Adipocyte (in vitro differentiated cells): ENCODE data around the gene KCNIP2.

Experiments
- DNase-seq: peaks from one replicate; pipeline ENCODE4 v3.0.0-alpha.2; 2015; ENCODE audit warnings: low read depth
- H3K27me3 ChIP-seq: replicated peaks from 2 replicates; pipeline ENCODE4 v1.7.0; 2013; ENCODE audit warnings: mild to moderate bottlenecking, low read length, moderate library complexity; ENCODE audit not compliant: control insufficient read depth, insufficient read depth
- H3K36me3 ChIP-seq: 2 replicates; pipeline ENCODE4 v1.7.0; 2013; ENCODE audit warnings: low read length, mild to moderate bottlenecking, moderate library complexity; ENCODE audit not compliant: control insufficient read depth, insufficient read depth, severe bottlenecking
- H3K4me1 ChIP-seq: 2 replicates; pipeline ENCODE4 v1.7.0; 2013; ENCODE audit warnings: mild to moderate bottlenecking, low read length, moderate library complexity; ENCODE audit not compliant: control insufficient read depth, insufficient read depth
- H3K4me3 ChIP-seq: 2 replicates; pipeline ENCODE4 v1.7.0; 2013; ENCODE audit warnings: mild to moderate bottlenecking, low read length, moderate library complexity
- H3K9ac ChIP-seq: 2 replicates; pipeline ENCODE4 v1.7.0; 2013; ENCODE audit warnings: mild to moderate bottlenecking, low read length, moderate library complexity
- H3K9me3 ChIP-seq: 2 replicates; pipeline ENCODE4 v1.7.0; 2013; ENCODE audit warnings: mild to moderate bottlenecking, low read length, moderate library complexity; ENCODE audit not compliant: control insufficient read depth

Gene KCNIP2

DNA sequence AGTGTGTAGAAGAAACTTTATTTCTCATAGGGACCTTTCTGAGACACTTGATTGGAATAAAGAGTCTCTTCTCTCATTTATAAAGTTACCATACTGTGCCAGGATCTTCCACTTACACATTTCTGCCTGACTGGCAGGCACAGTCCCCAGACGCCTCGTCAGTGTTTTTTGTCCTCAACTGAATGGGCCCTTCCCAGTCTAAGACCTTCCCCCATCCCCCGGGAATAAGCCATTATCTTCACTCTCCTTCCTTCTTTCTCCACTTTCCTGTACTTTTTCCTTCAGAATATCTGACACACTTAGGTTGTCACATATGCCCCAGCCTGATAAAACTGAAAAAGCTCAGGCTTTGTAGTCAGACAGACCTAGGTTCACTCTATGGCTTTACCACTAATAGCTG is 35.3 kb upstream of the KCNIP2 start:
- no peaks in the 10 kb centered on the region for H3K9me3 ChIP-seq
- H3K4me1 ChIP-seq: peaks cover 7% of the 10 kb centered on the region
- peaks cover 3% of the 10 kb centered on the region for H3K36me3 ChIP-seq
- H3K4me3 ChIP-seq: no peak overlapping the region
- no peaks in the 10 kb centered on the region for H3K27me3 ChIP-seq
- no peak overlapping the region for H3K9ac ChIP-seq
- no peak for DNase-seq

DNA sequence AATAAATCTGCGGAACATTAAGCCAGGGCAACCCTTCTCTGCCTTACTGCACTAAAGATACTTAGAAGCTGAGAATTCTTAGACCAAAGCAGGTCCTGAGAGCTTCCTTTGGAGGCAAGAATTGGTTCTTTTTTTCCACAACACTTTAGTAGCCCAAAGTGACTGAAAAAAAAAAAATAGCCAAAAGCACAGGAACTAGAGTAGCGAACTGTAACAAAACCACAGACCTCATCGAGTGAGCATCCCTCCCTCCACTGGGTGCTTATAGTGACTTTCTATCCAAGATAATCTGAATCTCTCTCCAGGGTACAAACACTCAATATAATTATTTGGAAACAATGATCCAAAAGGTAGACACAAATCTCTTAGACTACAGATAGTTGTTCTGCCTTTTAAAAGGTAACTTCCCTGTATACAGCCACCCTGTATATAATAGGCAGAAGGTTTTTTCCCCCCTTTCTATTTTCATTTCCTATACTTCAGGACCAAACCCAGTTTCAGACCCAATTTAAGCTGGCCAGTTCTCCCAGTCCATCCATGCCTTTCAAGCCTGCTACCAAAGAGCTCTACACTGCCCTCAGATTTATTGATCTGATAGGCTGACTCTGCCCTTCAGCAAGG is 31.6 kb upstream of the KCNIP2 start:
- no peak for DNase-seq
- Histone ChIP-seq H3K4me1 (peaks cover 7% of the 10 kb centered on the region), H3K36me3 (peaks cover 3% of the 10 kb centered on the region), H3K9me3 (no peaks in the 10 kb centered on the region), H3K9ac (no peak overlapping the region), H3K4me3 (no peak overlapping the region), H3K27me3 (no peaks in the 10 kb centered on the region)

DNA sequence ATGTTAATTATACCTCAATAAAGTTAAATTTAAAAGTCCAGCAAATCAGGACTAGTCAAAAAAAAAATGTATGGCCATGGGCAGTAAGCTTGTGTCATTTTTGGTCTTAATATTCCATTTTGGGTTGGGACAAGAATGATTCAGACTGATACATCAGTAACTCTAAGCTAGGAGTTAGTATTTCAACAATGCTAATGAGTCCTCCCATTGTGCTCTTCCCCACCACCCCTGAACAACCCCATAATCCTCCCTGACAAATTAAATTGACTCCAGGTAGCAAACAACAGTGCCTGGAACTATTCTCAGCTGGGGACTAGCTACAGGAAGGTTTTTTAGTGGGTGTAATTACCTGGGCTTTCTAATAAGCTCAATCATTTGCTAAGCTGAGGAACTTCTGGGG is 30.7 kb upstream of the KCNIP2 start:
- Histone ChIP-seq H3K9me3 (no peaks in the 10 kb centered on the region), H3K4me3 (no peak overlapping the region), H3K9ac (no peak overlapping the region), H3K4me1 (peaks cover 3% of the 10 kb centered on the region), H3K36me3 (peaks cover 3% of the 10 kb centered on the region), H3K27me3 (no peaks in the 10 kb centered on the region)
- DNase-seq: no peak

DNA sequence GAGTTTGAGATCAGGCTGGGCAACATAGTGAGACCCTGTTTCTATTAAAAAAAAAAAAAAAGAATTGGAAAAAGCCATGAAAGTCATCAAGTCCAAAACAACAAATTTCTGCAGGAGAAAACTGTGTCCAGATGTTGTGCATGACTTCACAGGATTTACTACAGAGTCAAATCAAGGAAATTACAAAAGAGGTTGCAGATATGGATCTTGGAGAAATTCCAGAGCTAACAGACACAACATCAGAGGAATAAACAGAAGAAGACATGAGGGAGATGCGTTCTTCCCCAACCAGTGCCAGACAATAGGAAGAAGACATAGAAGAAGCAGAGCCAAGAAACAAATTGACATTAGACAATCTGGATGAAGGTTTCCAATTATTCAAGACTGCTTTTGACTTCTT is 24.3 kb upstream of the KCNIP2 start:
- Histone ChIP-seq H3K36me3 (peaks cover 4% of the 10 kb centered on the region), H3K4me3 (no peak overlapping the region), H3K9me3 (peaks cover 6% of the 10 kb centered on the region), H3K27me3 (no peaks in the 10 kb centered on the region), H3K4me1 (peaks cover 2% of the 10 kb centered on the region), H3K9ac (no peak overlapping the region)
- peak; percentile 52 for DNase-seq

DNA sequence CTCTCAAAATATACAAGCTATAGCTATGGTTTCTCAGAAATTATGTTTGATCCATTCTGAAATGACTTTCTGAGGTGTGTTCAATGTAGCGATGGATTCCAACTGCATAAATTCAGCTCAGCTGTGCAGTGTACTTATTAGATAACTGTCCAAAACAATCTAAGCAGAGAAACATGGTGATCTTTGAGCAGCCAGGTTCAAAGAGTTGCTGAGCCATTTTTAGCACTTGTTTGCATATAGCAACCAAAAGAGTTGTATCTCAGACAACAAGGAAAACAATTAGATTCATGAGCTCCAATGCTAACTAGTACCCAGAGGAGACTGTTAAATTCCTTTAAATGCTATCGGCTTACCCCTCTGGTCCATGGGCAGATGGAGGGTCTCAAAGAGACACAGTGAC is 15.9 kb upstream of the KCNIP2 start:
- Histone ChIP-seq H3K9me3 (peaks cover 10% of the 10 kb centered on the region), H3K36me3 (peaks cover 11% of the 10 kb centered on the region), H3K4me1 (peaks cover 10% of the 10 kb centered on the region), H3K9ac (no peak overlapping the region), H3K4me3 (no peak overlapping the region), H3K27me3 (no peaks in the 10 kb centered on the region)
- no peak for DNase-seq

DNA sequence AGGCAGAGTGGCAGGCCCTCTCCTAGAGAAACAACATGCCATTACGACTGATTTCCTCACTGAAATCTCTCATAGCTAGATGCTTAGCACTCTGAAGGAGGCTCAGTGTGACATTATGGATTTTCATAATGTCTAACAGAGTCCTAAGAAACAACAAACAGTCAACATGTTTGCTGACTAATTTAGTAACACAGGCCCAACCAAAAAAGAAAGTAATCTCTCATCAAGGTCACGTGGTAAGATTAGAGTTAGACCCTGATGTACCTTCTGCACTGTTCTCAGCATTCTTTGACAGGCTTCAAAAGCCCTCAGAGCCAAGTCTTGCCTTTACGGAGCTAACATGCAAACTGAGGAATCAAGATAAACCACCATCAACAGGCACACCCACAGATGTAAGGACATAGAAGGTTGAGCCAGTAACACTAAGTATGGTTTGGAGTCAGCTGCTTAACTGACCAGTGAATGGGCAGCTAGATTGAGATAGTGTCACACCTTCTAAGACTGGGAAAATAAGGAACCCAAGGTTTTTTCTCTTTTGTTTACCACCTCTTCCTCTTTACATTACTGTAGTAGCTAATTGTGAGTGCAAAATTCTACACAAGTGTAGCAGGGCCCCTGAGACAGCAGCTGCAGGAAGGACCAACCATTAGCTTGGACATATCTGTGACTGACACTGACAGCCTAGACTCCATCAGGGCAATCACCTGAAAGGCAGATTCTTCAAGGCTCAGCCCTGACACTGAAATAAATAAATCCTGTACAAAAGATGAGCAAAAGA is 15.3 kb upstream of the KCNIP2 start:
- Histone ChIP-seq H3K4me3 (no peak overlapping the region), H3K27me3 (no peaks in the 10 kb centered on the region), H3K4me1 (peaks cover 10% of the 10 kb centered on the region), H3K9ac (no peak overlapping the region), H3K36me3 (peaks cover 11% of the 10 kb centered on the region), H3K9me3 (peaks cover 10% of the 10 kb centered on the region)
- no peak for DNase-seq

DNA sequence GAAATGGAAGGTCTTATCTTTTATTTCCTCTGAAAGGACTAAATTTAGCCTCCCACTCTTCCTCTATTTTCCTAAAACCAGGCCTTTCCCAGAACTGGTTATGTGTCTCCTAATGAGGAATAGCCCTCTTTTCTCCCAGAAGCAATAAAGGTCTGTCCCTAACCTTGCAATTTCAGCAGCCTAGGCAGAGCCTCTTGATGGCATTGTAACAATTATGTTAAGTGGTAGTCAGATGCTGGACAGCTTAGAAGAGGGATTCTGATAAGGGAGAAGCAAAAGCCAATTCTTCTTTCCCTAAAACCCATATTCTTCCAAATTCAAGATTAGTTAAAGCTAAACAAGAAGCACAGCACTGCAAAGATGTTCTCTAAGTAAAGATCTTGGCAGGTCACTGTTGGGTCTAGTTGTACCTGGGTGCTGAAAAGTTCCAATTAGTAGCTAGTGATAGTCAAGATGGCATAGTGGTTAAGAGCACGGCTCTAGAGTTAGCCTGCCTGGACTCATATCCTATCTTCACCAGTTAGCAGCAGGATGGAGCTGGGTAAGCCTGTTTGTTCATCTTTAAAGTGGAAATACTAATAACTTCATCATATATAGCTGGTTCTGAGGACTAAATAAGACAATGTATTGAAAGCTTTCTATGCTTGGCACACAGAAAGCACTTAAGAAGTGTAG is 14.3 kb upstream of the KCNIP2 start:
- Histone ChIP-seq H3K4me1 (peaks cover 10% of the 10 kb centered on the region), H3K9ac (no peak overlapping the region), H3K36me3 (peaks cover 11% of the 10 kb centered on the region)

DNA sequence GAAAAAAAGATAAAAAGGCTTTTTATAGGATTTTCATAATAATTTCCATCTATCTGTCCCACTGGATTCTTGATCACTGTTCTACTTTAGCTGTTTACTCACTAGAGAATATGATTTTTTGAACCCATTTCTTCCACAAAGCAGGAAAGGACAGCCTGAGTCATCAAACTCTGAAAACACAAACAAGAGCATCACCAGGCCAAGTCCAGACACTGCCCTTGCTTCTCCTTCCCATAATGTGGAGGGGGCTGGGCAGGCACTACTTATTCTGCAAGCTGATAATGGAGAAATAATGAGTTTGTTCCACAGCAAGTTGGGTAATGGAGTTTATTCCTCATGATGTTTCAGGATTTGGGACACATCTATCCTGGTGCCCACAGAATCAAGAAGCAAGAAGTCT is 13.0 kb upstream of the KCNIP2 start:
- peaks cover 18% of the 10 kb centered on the region for H3K4me1 ChIP-seq
- peaks cover 10% of the 10 kb centered on the region for H3K9me3 ChIP-seq
- DNase-seq: peak; percentile 13
- no peak overlapping the region for H3K4me3 ChIP-seq
- H3K36me3 ChIP-seq: peaks cover 11% of the 10 kb centered on the region
- no peak overlapping the region for H3K9ac ChIP-seq
- no peaks in the 10 kb centered on the region for H3K27me3 ChIP-seq

More for the DNA sequence above, 14.3 kb upstream of the KCNIP2 start:
- DNase-seq: no peak
- Histone ChIP-seq H3K9me3 (peaks cover 10% of the 10 kb centered on the region), H3K4me3 (no peak overlapping the region), H3K27me3 (no peaks in the 10 kb centered on the region)

DNA sequence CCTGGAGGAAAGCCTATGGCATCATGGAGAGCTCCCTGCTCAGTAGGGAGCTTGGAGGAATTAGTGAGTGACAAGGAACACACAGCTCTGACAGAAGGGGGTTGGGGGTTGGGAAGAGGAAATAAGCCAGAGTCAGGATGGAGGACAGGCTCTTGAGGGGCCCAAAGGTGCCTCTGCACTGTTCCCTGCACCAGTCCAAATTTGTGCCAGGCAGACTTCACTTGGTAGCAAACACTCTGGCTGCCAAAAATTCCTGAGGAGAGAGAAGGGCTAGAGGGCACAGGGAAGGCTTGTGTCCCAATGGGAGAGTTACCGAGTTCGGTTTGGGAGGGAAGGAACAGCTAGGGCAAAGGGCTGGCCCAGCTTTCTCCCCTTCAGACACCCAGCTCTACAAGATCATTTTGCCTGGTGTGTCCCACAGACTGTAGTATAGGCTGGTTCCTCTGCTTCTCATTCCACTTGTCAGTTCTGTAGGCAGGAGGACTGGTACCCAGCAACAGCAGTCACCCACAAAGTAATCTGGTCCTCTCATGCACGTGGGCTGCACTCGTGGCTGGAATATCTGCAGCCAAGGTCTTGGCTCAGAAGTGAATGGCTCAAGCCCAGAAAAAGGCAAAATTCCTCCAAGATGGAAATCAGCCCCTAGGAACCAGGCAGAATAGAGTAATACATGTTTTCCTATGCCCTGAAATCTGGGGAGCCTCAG is 8.0 kb upstream of the KCNIP2 start:
- peaks cover 53% of the 10 kb centered on the region for H3K4me1 ChIP-seq
- no peaks in the 10 kb centered on the region for H3K27me3 ChIP-seq

DNA sequence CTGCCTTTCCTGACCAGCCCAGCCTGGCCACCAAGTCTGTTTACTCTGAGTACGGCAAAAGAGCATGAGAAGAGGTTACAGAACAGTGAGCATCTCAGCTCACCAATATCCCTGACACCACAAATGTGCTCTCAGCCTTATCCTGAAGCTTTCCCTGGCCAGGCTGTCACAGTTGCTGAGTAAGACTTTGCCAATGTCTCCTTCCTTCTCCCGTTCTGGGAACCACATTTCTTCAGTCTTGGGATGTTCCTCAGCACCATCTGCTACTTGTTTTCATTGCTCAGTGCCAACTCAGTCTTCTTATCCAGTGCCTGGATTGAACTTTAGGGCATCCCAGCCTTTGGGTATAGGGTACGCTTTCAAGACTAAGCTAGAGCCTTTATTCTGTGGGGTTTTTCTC is 7.1 kb upstream of the KCNIP2 start:
- H3K27me3 ChIP-seq: no peaks in the 10 kb centered on the region
- H3K36me3 ChIP-seq: no peaks in the 10 kb centered on the region
- no peak overlapping the region for H3K9ac ChIP-seq
- H3K9me3 ChIP-seq: no peaks in the 10 kb centered on the region
- peaks cover 51% of the 10 kb centered on the region for H3K4me1 ChIP-seq
- H3K4me3 ChIP-seq: no peak overlapping the region
- no peak for DNase-seq

More for the DNA sequence above, 8.0 kb upstream of the KCNIP2 start:
- H3K4me3 ChIP-seq: no peak overlapping the region
- no peak for DNase-seq
- no peaks in the 10 kb centered on the region for H3K9me3 ChIP-seq
- no peaks in the 10 kb centered on the region for H3K36me3 ChIP-seq
- peak overlapping the region; percentile 55 for H3K9ac ChIP-seq

DNA sequence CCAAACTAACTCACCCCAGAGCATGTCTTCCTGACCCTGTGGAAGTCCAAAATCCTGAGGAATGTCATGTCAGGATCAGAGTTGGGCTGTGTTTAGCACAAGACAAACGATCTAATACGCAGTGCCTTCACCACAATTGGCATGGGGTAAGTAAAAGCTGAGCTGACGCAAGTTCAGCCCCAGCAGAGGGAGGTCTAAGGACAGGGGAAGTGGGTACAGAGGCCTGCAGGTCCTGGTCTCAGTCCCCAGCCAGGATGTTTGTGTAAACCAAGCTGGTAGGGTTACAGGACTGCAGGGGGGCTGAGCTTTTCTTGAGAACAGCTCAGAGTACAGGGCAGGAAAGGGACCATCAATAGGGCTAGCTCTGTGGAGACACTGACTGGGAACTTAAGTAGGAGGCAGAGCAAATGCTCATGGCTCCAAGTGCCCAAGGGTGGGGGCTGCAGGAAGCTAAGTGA is 5.3 kb upstream of the KCNIP2 start:
- DNase-seq: no peak
- H3K36me3 ChIP-seq: peaks cover 3% of the 10 kb centered on the region
- H3K9ac ChIP-seq: peak overlapping the region; percentile 73
- H3K4me3 ChIP-seq: peak overlapping the region; percentile 1
- H3K4me1 ChIP-seq: peaks cover 63% of the 10 kb centered on the region
- no peaks in the 10 kb centered on the region for H3K9me3 ChIP-seq
- no peaks in the 10 kb centered on the region for H3K27me3 ChIP-seq
